D721Med (cell line): Measurements from ENCODE around the gene PAK6.
A peak's percentile ranks its signal among the peaks of the same experiment; 100 is the strongest.

Experiments used
- DNase-seq: peaks from one replicate; pipeline ENCODE4 v3.0.0; 2011; ENCODE audit warnings: low spot score; ENCODE audit not compliant: insufficient read length
- FAIRE-seq: peaks from 2 replicates; lab custom pipeline; 2011; peaks lifted over from hg19 to GRCh38; lab: Jason Lieb, UNC
- CTCF ChIP-seq: IDR thresholded peaks from 2 replicates; pipeline ENCODE4 v1.5.1; 2012; ENCODE audit warnings: mild to moderate bottlenecking, control low read depth; ENCODE audit not compliant: insufficient read depth; ENCODE audit errors: missing control alignments

PAK6 gene

GRCh38 chr15:40286794-40287193, 47.9 kb downstream of the PAK6 start:
- DNase-seq (no peak), FAIRE-seq (no peak)
- no peak for TF ChIP-seq CTCF

DNA sequence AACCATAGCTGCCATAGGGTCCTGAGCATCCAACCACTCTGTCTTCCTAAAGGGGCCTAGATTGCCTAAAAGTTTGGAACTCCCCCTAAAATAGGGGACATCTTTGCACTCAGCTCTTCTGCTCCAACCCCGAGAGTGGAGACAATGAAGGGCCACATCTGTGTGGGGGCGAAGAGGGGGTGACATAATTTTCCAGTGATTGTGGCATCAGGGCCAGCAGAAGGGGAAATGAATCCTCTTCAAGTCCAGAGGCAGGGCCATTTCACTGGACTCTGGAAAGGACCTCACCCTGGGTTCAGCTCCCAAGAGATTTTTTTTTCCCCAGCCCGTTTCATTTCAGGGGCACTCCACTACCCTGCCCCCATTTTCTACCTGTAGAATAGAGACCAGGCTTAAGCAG, 48.6 kb downstream of the PAK6 start:
- no peak for TF ChIP-seq CTCF
- FAIRE-seq, result no peak

DNA sequence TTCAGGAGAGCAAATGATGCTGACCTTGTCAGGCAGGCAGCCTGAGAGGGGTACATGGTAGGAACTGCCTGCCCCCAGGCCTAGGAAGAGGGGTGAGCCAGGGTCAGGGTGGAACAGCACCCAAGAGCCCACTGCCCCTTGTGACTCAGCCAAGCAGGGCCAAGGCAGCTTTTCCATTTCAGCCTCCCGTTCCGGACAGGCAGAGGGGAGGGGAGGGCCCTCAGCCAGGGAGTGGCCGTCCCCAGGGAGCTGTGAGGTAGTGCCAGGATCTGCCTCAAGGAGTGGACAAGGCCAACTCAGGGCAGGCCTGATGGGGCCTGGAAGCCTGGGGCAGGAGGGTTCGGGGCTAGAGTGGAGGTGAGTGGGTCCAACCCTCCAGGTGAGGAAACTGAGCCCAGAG, 49.1 kb downstream of the PAK6 start:
- DNase-seq, result no peak
- FAIRE-seq, result no peak
- TF ChIP-seq CTCF, result no peak

More for the DNA sequence above, 48.6 kb downstream of the PAK6 start:
- DNase-seq, result no peak

DNA sequence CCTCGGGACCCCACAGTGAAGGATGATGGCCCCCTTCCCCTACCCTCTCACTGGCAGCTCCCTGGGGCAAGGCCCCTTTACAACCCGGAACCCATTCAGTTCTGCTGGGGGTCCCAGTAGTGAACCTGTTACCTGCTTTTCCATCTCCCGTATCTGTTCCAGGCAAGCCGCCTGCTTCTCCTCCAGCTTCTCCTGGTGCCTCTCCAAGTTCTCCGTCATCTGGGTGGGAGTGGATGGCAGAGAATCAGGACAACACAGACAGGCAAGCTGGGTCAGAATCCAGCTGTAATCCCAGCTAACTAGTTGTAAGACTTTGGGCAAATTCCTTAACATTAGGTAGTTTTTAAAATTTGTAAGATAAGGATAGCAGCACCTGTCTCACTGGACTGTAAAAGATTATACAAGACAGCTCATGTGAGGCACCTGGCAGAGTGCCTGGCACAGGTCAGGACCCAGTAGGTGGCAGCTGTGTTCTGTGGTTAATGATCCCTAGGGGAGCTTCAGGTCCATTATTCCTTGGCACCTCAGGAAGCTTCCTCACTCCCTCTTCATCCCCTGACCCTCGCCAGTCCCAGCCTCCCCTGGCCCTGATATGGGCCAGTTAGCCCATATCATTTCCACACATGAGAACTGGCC, 50.4 kb downstream of the PAK6 start:
- no peak for DNase-seq
- no peak for FAIRE-seq
- TF ChIP-seq CTCF, result no peak

DNA sequence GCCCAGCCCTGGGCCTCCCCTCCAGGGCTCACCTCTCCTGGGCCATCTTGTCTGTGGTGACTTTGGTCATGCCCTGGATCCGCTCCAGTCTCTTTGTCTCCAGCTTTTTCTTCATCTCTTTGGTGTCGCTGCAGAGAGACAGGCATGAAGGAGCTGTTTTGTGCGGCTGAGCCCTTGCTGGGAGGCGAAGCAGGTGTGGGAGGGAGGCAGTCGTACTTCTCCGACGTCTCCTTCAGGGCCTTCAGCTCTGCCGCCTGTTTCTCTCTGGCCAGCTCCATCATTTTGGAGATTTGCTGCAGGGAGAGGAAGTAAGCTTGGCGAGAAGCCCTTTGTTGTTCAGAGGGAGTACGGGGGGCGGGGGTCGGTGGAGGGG, 51.7 kb downstream of the PAK6 start:
- no peak for DNase-seq
- no peak for TF ChIP-seq CTCF
- no peak for FAIRE-seq

- TF ChIP-seq CTCF, result no peak
- FAIRE-seq (no peak), DNase-seq (peak; percentile 64)
These were observed 52.2 kb downstream of the PAK6 start for GRCh38 chr15:40290918-40291574.

GRCh38 chr15:40292246-40292645, 53.4 kb downstream of the PAK6 start:
- FAIRE-seq, result no peak
- TF ChIP-seq CTCF, result no peak
- no peak for DNase-seq
